AG08396 (cell line): ENCODE measurements around the gene FNDC3B.
"Not testable (repeated sequence)": the region's sequence is repeated elsewhere in the genome, so short reads cannot be mapped to it uniquely, and the experiment has no call there.

Experiments
- DNase-seq: peaks from one replicate; pipeline ENCODE4 v3.0.0; 2012; ENCODE audit warnings: low spot score, mixed read lengths

FNDC3B gene

GRCh38 chr3:172039436-172040077, at the start of gene FNDC3B:
FNDC3B (plus strand) TSS chr3:172039578; CDS start chr3:172112480, 72,902 bp downstream.
- peak; percentile 89 for DNase-seq

- DNase-seq = not testable (repeated sequence)
Measured at GRCh38 chr3:171990239-171990638, 49.1 kb upstream of the FNDC3B start.

DNA sequence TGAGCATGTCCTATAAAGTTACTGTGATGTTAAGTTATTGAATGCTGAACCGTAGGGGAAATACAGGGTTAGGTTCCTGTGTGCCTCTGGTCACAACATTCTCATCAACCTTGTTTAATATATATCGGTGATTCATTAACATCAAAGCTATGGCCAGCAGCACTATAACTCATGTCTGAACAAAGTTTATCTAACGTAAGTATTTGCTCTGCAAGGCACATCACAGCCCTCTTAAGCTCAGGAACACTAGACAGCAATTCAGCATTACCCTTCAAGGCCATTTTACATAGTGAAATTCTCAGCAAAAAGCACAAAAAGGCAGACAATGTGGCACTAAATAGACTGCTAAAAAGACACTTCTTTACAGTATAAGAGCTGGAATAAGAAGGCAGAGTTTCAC, 48.2 kb upstream of the FNDC3B start:
- no peak for DNase-seq

- DNase-seq = peak; percentile 71
Measured at GRCh38 chr3:171994646-171995428, 44.5 kb upstream of the FNDC3B start.

- no peak for DNase-seq
Measured at GRCh38 chr3:171995486-171995885, 43.9 kb upstream of the FNDC3B start.

GRCh38 chr3:171996178-171996817, 43.1 kb upstream of the FNDC3B start:
- no peak for DNase-seq

- DNase-seq = not testable (repeated sequence)
Measured at GRCh38 chr3:171998731-171999130, 40.6 kb upstream of the FNDC3B start.

DNA sequence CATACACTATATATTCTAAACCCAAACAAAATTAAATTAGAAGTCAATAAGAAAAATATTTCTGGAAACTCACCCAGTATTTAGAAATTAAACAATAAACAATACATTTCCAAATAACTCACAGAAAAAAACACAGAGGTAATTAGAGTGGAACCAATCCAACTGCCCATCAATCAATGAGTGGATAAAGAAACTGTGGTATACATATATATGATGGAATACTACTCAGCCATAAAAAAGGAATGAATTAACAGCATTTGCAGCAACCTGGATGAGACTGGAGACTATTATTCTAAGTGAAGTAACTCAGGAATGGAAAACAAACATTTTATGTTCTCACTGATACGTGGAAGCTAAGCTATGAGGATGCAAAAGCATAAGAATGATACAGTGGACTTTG, 37.8 kb upstream of the FNDC3B start:
- DNase-seq = not testable (repeated sequence)

DNA sequence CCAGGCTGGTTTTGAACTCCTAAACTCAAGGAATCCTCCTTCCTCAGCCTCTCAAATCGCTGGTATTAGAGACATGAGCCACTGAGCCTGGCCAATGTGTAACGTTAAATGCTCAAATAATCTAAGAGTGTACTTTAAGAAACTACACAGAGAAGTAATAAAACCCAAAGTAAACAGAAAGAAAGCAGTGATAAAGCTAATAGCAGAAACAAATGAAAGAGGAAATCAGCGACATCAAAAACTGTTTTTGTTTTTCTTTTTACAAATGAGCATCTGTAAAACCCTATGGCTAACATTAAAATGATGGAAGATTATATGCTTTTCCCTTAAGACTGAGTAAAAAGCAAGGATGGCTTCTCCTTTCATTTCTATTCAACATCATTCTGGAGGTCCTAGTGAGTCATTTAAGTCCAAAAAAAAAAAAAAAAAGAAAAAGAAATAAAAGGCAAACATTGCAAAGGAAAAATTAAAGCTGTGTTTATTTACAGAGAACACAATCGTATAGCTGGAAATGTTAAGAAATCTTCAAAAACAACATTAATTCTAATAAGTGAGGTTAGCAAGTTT, 36.8 kb upstream of the FNDC3B start:
- no peak for DNase-seq

DNA sequence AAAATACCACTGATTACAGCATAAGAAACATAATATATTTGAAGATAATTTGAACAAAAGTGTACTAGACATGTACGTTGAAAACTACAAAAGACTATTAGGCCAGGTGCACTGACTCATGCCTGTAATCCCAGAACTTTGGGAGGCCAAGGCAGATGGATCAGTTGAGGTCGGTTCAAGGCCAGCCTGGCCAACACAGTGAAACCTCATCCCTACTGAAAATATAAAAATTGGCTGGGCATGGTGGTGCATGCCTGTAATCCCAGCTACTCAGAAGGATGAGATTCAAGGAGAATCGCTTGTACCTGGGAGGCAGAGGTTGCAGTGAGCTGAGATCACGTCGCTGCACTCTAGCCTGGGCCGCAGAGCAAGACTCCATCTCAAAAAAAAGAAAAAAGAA, 36.2 kb upstream of the FNDC3B start:
- DNase-seq = no peak

DNA sequence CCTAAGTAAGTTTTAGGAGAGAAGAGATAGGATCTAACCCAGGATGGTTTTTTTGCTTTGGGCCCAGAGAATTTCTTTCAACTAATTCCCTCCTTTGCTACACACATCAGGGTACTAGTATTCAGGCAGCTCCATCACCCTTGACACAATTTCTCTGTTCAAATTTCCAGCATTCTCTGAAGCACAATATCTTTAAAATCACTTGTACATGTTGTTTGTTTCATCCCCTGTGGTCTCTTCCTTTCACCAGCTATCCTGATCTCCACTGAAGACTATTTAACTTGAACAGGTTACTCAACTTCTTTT, 32.4 kb upstream of the FNDC3B start:
- DNase-seq = no peak

DNA sequence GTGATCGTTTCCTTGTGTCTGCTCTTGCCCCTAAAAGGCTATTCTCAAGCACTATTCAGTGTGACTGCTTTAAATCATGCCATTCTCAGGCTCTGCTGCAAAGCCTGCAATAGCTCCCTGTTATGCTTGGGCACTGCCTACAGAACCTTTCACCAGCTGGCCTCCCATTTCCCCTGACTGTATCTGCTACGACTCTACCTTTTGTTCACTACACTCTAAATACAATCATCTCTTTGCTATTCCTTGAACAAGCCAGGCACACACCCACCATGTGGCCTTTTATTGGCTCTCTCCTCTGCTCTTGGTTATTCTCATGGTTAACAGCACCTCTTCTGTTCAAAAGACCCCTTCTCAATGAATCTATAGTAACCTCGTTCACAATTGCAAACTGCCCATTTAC, 29.6 kb upstream of the FNDC3B start:
- DNase-seq = no peak

DNA sequence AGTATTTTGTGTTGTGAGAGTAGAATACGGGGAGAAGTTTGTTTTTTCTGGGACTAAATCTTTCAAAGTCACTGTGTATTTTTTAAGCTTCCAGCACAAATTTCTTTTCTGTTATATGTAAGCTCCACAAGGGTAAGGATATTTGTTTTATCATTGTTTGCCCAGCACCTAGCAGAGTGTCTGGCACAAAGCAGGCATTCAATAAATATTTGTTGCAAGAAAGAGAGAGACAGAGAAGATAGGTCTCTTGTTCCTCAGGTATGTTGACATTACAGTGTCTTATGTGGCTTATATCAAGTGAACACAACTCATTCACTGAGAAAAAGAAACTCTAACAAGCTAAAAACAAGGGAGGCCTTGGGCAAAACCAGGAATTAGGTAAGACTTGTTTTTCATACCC, 26.6 kb upstream of the FNDC3B start:
- DNase-seq = no peak

GRCh38 chr3:172014145-172014544, 25.2 kb upstream of the FNDC3B start:
- no peak for DNase-seq

DNA sequence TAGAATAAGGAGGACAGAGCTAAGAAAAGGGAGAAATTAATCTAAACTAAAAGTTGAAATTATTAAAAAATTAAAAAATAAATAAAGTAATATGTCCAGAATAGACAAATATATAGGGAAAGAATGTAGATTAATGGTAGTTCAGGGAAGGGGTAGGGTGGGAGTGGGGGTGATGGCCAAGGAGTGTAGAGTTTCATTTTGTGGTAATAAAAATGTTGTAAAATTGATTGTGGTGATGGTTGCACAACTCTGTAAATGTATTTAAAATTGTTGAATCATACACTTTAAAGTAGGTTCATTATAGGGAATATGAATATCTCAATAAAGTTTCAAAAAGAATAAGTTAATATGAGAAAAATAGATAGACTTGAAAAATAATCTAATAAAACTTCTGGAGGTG, 21.0 kb upstream of the FNDC3B start:
- no peak for DNase-seq

DNA sequence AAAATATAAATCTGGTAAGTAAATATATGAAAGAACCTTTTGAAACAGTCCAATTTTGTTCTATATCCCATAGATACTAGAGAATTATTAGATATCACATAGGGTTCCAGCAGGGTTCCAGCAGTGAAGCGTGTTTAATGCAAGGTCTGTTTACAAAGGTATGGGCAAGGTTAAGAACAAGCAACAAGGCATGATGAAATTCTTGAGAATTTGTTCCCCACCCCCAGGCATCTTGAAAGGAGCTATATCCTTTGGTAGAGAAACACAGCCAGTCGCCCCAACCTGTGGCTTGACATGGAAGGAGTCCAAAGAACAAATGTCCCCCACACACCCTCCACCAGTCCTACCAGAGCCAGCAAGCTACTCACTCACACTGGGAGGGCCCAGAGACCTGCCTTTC, 18.6 kb upstream of the FNDC3B start:
- no peak for DNase-seq

DNA sequence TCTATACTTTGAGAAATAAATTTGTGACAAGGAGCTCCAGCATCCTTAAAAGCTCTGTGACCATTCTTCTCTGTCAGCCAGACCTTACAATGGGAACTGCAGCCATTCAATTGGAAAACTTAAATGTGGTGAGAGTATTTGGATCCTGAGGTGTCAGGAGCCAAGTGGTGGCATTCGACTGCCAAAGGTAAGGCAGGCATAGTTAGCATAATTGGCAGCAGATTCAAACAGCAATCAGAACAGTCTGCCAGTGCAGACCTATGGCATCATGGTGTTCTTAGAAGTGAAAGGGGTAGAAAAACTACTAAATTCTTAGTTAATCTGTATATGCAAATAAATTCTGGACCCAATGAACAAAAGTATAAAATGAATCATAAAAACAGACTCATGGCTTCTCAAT, 18.2 kb upstream of the FNDC3B start:
- DNase-seq = no peak

- no peak for DNase-seq
Measured at GRCh38 chr3:172021859-172022258, 17.5 kb upstream of the FNDC3B start.

DNA sequence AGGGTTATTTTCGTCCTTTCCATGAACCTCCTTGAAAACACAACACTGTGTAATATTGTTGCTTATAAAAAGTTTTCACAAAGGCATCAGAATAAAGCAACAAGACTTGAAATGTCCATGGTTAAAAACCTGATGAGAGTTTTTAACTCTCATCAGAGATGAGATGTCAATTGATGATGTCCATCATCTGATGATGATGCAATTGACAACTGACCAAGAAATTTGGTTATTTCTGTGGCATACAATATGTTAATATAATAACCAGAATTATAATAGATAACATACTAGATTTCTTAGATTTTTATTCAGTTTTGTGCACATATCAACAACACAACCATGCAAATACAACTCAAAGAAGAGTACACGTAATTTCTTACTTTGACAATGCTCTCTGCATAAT, 15.5 kb upstream of the FNDC3B start:
- DNase-seq = no peak

- DNase-seq = no peak
Measured at GRCh38 chr3:172024679-172025078, 14.7 kb upstream of the FNDC3B start.

- no peak for DNase-seq
Measured at GRCh38 chr3:172029425-172030098, 9.8 kb upstream of the FNDC3B start.

GRCh38 chr3:172030181-172030580, 9.2 kb upstream of the FNDC3B start:
- no peak for DNase-seq

GRCh38 chr3:172031996-172032395, 7.4 kb upstream of the FNDC3B start:
- no peak for DNase-seq
